ENCODE data around the gene PFDN1. TPM values are rescaled to one million over a fixed set of nuclear protein-coding genes. Genes with fewer than 3 reads are reported as not detected.

Gene PFDN1
- total and polyA plus RNA-seq, 2 experiments from 2014 or later, result 119 to 256 TPM

- TF ChIP-seq ZNF462 (CRISPR knock-in tag; IDR thresholded peaks at IDR 0.05) (no peak), JUNB (IDR thresholded peaks at IDR 0.05; ENCODE audit: unreplicated experiment) (no peak)
- TF ChIP-seq, protein P1, sequence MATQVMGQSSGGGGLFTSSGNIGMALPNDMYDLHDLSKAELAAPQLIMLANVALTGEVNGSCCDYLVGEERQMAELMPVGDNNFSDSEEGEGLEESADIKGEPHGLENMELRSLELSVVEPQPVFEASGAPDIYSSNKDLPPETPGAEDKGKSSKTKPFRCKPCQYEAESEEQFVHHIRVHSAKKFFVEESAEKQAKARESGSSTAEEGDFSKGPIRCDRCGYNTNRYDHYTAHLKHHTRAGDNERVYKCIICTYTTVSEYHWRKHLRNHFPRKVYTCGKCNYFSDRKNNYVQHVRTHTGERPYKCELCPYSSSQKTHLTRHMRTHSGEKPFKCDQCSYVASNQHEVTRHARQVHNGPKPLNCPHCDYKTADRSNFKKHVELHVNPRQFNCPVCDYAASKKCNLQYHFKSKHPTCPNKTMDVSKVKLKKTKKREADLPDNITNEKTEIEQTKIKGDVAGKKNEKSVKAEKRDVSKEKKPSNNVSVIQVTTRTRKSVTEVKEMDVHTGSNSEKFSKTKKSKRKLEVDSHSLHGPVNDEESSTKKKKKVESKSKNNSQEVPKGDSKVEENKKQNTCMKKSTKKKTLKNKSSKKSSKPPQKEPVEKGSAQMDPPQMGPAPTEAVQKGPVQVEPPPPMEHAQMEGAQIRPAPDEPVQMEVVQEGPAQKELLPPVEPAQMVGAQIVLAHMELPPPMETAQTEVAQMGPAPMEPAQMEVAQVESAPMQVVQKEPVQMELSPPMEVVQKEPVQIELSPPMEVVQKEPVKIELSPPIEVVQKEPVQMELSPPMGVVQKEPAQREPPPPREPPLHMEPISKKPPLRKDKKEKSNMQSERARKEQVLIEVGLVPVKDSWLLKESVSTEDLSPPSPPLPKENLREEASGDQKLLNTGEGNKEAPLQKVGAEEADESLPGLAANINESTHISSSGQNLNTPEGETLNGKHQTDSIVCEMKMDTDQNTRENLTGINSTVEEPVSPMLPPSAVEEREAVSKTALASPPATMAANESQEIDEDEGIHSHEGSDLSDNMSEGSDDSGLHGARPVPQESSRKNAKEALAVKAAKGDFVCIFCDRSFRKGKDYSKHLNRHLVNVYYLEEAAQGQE (IDR thresholded peaks at IDR 0.05; ENCODE audit: unreplicated experiment), result no peak
Observed at GRCh38 chr5:140311011-140311467, 8.1 kb upstream of the PFDN1 start (continued).

GRCh38 chr5:140310434-140310833 is 7.5 kb upstream of the PFDN1 start:
- Histone ChIP-seq H4K20me1 (replicated peaks; ENCODE audit: insufficient read depth) (no peaks in the 10 kb centered on the region), H3K9me2 (ENCODE audit: insufficient read depth) (peaks cover 4% of the 10 kb centered on the region; the same call in 1 of the 2 replicates), H3F3A (replicated peaks; ENCODE audit: low read depth) (no peaks in the 10 kb centered on the region), H3K36me3 (ENCODE audit: insufficient read depth) (no peaks in the 10 kb centered on the region), H3K4me1 (ENCODE audit: insufficient read depth) (0 out of 2 replicates have a peak, but pooled peaks cover 11% of the 10 kb centered on the region), H3K27me3 (ENCODE audit: insufficient read depth) (no peaks in the 10 kb centered on the region), H3K4me2 (no peak overlapping the region), H3K27ac (ENCODE audit: low read depth) (no peak overlapping the region), H3K79me2 (replicated peaks; ENCODE audit: insufficient read depth) (no peaks in the 10 kb centered on the region), H3K4me3 (no peak overlapping the region), H2AFZ (0 out of 2 replicates have a peak overlapping the region, but pooled peaks have one; percentile 23)
- Mint-ChIP-seq H3K4me1 (peaks cover 16% of the 10 kb centered on the region), H3K36me3 (ENCODE audit: low read depth) (no peaks in the 10 kb centered on the region), H3K27me3 (ENCODE audit: insufficient read depth, low read depth, poor library complexity) (peaks cover 6% of the 10 kb centered on the region), H3K27ac (no peak overlapping the region), H3K4me3 (no peak overlapping the region), H3K9me3 (no peaks in the 10 kb centered on the region)
- no peak for DNase-seq (ENCODE audit: low spot score)
- no peak for ATAC-seq
- TF ChIP-seq JUNB (IDR thresholded peaks at IDR 0.05; ENCODE audit: unreplicated experiment) (no peak), ZNF114 (CRISPR knock-in tag; IDR thresholded peaks at IDR 0.05) (no peak), NANOG (IDR thresholded peaks at IDR 0.05; ENCODE audit: borderline replicate concordance) (no peak)
- TF ChIP-seq, protein P2, sequence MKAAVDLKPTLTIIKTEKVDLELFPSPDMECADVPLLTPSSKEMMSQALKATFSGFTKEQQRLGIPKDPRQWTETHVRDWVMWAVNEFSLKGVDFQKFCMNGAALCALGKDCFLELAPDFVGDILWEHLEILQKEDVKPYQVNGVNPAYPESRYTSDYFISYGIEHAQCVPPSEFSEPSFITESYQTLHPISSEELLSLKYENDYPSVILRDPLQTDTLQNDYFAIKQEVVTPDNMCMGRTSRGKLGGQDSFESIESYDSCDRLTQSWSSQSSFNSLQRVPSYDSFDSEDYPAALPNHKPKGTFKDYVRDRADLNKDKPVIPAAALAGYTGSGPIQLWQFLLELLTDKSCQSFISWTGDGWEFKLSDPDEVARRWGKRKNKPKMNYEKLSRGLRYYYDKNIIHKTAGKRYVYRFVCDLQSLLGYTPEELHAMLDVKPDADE (IDR thresholded peaks at IDR 0.05), result no peak
- TF ChIP-seq, protein P3, sequence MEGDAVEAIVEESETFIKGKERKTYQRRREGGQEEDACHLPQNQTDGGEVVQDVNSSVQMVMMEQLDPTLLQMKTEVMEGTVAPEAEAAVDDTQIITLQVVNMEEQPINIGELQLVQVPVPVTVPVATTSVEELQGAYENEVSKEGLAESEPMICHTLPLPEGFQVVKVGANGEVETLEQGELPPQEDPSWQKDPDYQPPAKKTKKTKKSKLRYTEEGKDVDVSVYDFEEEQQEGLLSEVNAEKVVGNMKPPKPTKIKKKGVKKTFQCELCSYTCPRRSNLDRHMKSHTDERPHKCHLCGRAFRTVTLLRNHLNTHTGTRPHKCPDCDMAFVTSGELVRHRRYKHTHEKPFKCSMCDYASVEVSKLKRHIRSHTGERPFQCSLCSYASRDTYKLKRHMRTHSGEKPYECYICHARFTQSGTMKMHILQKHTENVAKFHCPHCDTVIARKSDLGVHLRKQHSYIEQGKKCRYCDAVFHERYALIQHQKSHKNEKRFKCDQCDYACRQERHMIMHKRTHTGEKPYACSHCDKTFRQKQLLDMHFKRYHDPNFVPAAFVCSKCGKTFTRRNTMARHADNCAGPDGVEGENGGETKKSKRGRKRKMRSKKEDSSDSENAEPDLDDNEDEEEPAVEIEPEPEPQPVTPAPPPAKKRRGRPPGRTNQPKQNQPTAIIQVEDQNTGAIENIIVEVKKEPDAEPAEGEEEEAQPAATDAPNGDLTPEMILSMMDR (conservative IDR thresholded peaks at IDR 0.05; ENCODE audit: low read depth in 2 of 2), result no peak
- TF ChIP-seq, protein P1 (IDR thresholded peaks at IDR 0.05; ENCODE audit: unreplicated experiment), result no peak

All from GM23338 (cell line).